CD4-positive, alpha-beta memory T cell (primary cell): Measurements from ENCODE around the gene NDEL1. TPM values are rescaled to one million over a fixed set of nuclear protein-coding genes. Genes with fewer than 3 reads are reported as not detected.
A peak's percentile ranks its signal among the peaks of the same experiment; 100 is the strongest.
"Not testable (repeated sequence)": the region's sequence is repeated elsewhere in the genome, so short reads cannot be mapped to it uniquely, and the experiment has no call there.

Source experiments
- CTCF ChIA-PET: fragments of 350-600 bp; sonication (Branson Sonifier 250); formaldehyde crosslinking; loops from one replicate; lab custom pipeline; 2021; ENCODE audit warnings: inconsistent platforms; ENCODE audit not compliant: partially characterized antibody; lab: Charles Lee
- POLR2A ChIA-PET: fragments of 350-600 bp; sonication (Branson Sonifier 250); formaldehyde crosslinking; loops from one replicate; lab custom pipeline; 2021; ENCODE audit not compliant: partially characterized antibody; lab: Charles Lee
- DNase-seq, 5 donors: peaks; one replicate each; pipeline versions ENCODE4 v3.0.0 to v3.0.0-alpha.2; 2020 to 2022; ENCODE audit warnings: mixed read lengths in 1 of 5
- H3K27ac ChIP-seq: one replicate; pipeline ENCODE4 v1.7.0; 2013; ENCODE audit warnings: low read depth, low read length
- H3K27me3 ChIP-seq: 2 replicates; pipeline ENCODE4 v1.7.0; 2013; ENCODE audit warnings: mild to moderate bottlenecking, low read length, moderate library complexity; ENCODE audit not compliant: insufficient read depth
- H3K36me3 ChIP-seq: 2 replicates; pipeline ENCODE4 v1.7.0; 2013; ENCODE audit warnings: mild to moderate bottlenecking, low read length, moderate library complexity; ENCODE audit not compliant: insufficient read depth
- H3K4me1 ChIP-seq: 2 replicates; pipeline ENCODE4 v1.7.0; 2013; ENCODE audit warnings: mild to moderate bottlenecking, low read length, moderate library complexity; ENCODE audit not compliant: insufficient read depth
- H3K4me3 ChIP-seq, 2 donors: one replicate each; pipeline ENCODE4 v1.7.0; 2013; ENCODE audit warnings: low read length in 2 of 2, mild to moderate bottlenecking in 1 of 2
- H3K9me3 ChIP-seq, 2 donors: one replicate each; pipeline ENCODE4 v1.7.0; 2013; ENCODE audit warnings: low read length in 2 of 2, control low read depth in 1 of 2; ENCODE audit not compliant: control insufficient read depth in 1 of 2
- H3K27ac Mint-ChIP-seq, 7 donors: one replicate each; pipeline ENCODE4 v1.8.0; 2020 to 2021; ENCODE audit warnings: mixed read lengths in 7 of 7, mild to moderate bottlenecking in 6 of 7, inconsistent platforms in 3 of 7, moderate library complexity in 3 of 7
- H3K27me3 Mint-ChIP-seq, 2 donors: one replicate each; pipeline ENCODE4 v1.8.0; 2020 to 2021; ENCODE audit warnings: mixed read lengths in 2 of 2
- H3K36me3 Mint-ChIP-seq, 2 donors: one replicate each; pipeline ENCODE4 v1.8.0; 2020 to 2021; ENCODE audit warnings: mixed read lengths in 2 of 2, inconsistent platforms in 1 of 2, mild to moderate bottlenecking in 1 of 2
- H3K4me1 Mint-ChIP-seq, 4 donors: one replicate each; pipeline ENCODE4 v1.8.0; 2020 to 2021; ENCODE audit warnings: mixed read lengths in 4 of 4, mild to moderate bottlenecking in 1 of 4
- H3K4me3 Mint-ChIP-seq, 8 donors: one replicate each; pipeline ENCODE4 v1.8.0; 2020 to 2021; ENCODE audit warnings: mixed read lengths in 8 of 8, mild to moderate bottlenecking in 7 of 8, moderate library complexity in 6 of 8, inconsistent platforms in 3 of 8
- H3K9me3 Mint-ChIP-seq, 8 donors: one replicate each; pipeline ENCODE4 v1.8.0; 2020 to 2021; ENCODE audit warnings: mixed read lengths in 8 of 8, mild to moderate bottlenecking in 5 of 8, inconsistent platforms in 3 of 8, moderate library complexity in 1 of 8
- intact Hi-C: fragments of 100-400 bp; cut with micrococcal nuclease; formaldehyde crosslinking; loops from one replicate; pipeline ENCODE4 v1.15.1; 2023
- polyA plus RNA-seq, 2 donors: library from polyadenylated mRNA; unstranded; fragments of 300-500 nt; fragmentation: Illumina TruSeq; gene quantifications; one replicate each; pipeline ENCODE4 v1.2.3, GENCODE V29; 2021
- total RNA-seq, 2 experiments: library from RNA; stranded (reverse); gene quantifications; one replicate each; pipeline ENCODE4 v1.2.3, GENCODE V29; 2021

The NDEL1 gene
- total and polyA plus RNA-seq, 4 experiments from 2014 or later, result 52.9 to 120 (median 90.9) TPM

- no peak overlapping the region for H3K4me3 ChIP-seq
- H3K4me1 ChIP-seq, result peaks cover 19% of the 10 kb centered on the region
- H3K9me3 Mint-ChIP-seq, result no peaks in the 10 kb centered on the region
- peaks cover 6 to 13% of the 10 kb centered on the region in 2 donors for H3K27me3 Mint-ChIP-seq
- ChIA-PET POLR2A (interaction anchor here (0.6 to 2.8 kb wide), 4 partner anchors 10 to 42 kb away, joined by 3 to 18 read pairs (median 6); partner anchors contain the start of genes KRABD2 and NDEL1), CTCF (interaction anchor here (0.6 to 2.7 kb wide), 8 partner anchors 10 to 495 kb away, joined by 3 to 13 read pairs (median 6); partner anchors contain the start of gene KRABD2)
- H3K27ac Mint-ChIP-seq, result peak overlapping the region; percentile 64 to 96 (median 93)
- no peak overlapping the region for H3K27ac ChIP-seq
- intact Hi-C loops, result no loop called here
- H3K36me3 Mint-ChIP-seq, result no peaks in the 10 kb centered on the region
- peaks cover 4% of the 10 kb centered on the region for H3K27me3 ChIP-seq
- H3K4me1 Mint-ChIP-seq, result peaks cover 9 to 15% (median 10%) of the 10 kb centered on the region in 4 donors
- no peaks in the 10 kb centered on the region for H3K36me3 ChIP-seq
- peak; percentile 40 to 77 (median 56) for DNase-seq
- no peaks in the 10 kb centered on the region for H3K9me3 ChIP-seq
- H3K4me3 Mint-ChIP-seq, result peak overlapping the region in 5 of 8 donors; percentile 46 to 68 (median 60)
Measured at GRCh38 chr17:8393470-8394231, 42.0 kb upstream of the NDEL1 start.

- ChIA-PET CTCF (interaction anchor here (0.6 to 2.0 kb wide), 6 partner anchors 11 to 494 kb away, joined by 3 to 10 read pairs (median 6); partner anchors contain the start of gene KRABD2), POLR2A (interaction anchor here (0.6 to 2.8 kb wide), 4 partner anchors 11 to 201 kb away, joined by 3 to 18 read pairs (median 6); partner anchors contain the start of genes KRABD2 and NDEL1)
- H3K27ac ChIP-seq, H3K4me3 Mint-ChIP-seq, H3K36me3 Mint-ChIP-seq, DNase-seq, H3K36me3 ChIP-seq, H3K9me3 Mint-ChIP-seq, H3K27me3 ChIP-seq, intact Hi-C loops, H3K4me3 ChIP-seq, H3K9me3 ChIP-seq: not testable (repeated sequence)
- peaks cover 9 to 15% (median 10%) of the 10 kb centered on the region in 4 donors for H3K4me1 Mint-ChIP-seq
- H3K4me1 ChIP-seq, result peaks cover 19% of the 10 kb centered on the region
- H3K27ac Mint-ChIP-seq, result peak overlapping the region in 3 of 7 donors; percentile 24 to 81 (median 53)
- H3K27me3 Mint-ChIP-seq, result peaks cover 6 to 13% of the 10 kb centered on the region in 2 donors
Measured at GRCh38 chr17:8394497-8394896, 41.2 kb upstream of the NDEL1 start.

GRCh38 chr17:8397636-8398035, 38.0 kb upstream of the NDEL1 start, which contains the start of gene RNF222:
Gene RNF222 (minus strand): TSS chr17:8397827. CDS start chr17:8393461, 4,366 bp downstream.
- H3K27me3 ChIP-seq, result peaks cover 13% of the 10 kb centered on the region
- Mint-ChIP-seq H3K9me3 (peaks cover 0 to 1% (median 0%) of the 10 kb centered on the region in 8 donors), H3K4me1 (peaks cover 9 to 15% (median 11%) of the 10 kb centered on the region in 4 donors), H3K27me3 (peaks cover 22 to 27% of the 10 kb centered on the region in 2 donors), H3K36me3 (no peaks in the 10 kb centered on the region), H3K27ac (peak within 1 kb of the TSS in 1 of 7 donors; percentile 66), H3K4me3 (no peak within 1 kb of the TSS)
- ChIA-PET POLR2A (interaction anchor here (0.6 to 1.2 kb wide), 2 partner anchors 14 to 361 kb away, joined by 3 read pairs; partner anchors contain the start of gene RPL26), CTCF (no interaction called here)
- H3K36me3 ChIP-seq, result no peaks in the 10 kb centered on the region
- peaks cover 19% of the 10 kb centered on the region for H3K4me1 ChIP-seq
- H3K27ac ChIP-seq, result no peak within 1 kb of the TSS
- DNase-seq, result no peak
- H3K9me3 ChIP-seq, result no peaks in the 10 kb centered on the region
- intact Hi-C loops, result no loop called here
- H3K4me3 ChIP-seq, result no peak within 1 kb of the TSS

- Histone ChIP-seq H3K27ac (no peak overlapping the region), H3K4me3 (no peak overlapping the region), H3K9me3 (no peaks in the 10 kb centered on the region), H3K27me3 (peaks cover 13% of the 10 kb centered on the region), H3K36me3 (no peaks in the 10 kb centered on the region), H3K4me1 (peaks cover 8% of the 10 kb centered on the region)
- intact Hi-C loops, result no loop called here
- Mint-ChIP-seq H3K27me3 (peaks cover 27 to 29% of the 10 kb centered on the region in 2 donors), H3K9me3 (peaks cover 0 to 2% (median 0%) of the 10 kb centered on the region in 8 donors), H3K4me3 (no peak overlapping the region), H3K27ac (no peak overlapping the region), H3K4me1 (peaks cover 2 to 6% (median 3%) of the 10 kb centered on the region in 4 donors), H3K36me3 (no peaks in the 10 kb centered on the region)
- CTCF ChIA-PET, result no interaction called here
- POLR2A ChIA-PET, result interaction anchor here (1.5 kb wide), 1 partner anchor 15 kb away, joined by 4 read pairs; no protein-coding TSS in a partner anchor
- no peak for DNase-seq
Measured at GRCh38 chr17:8398980-8399379, 36.7 kb upstream of the NDEL1 start.

GRCh38 chr17:8401107-8401506, 34.6 kb upstream of the NDEL1 start:
- Mint-ChIP-seq H3K36me3 (no peaks in the 10 kb centered on the region), H3K4me1 (peaks cover 0 to 1% (median 0%) of the 10 kb centered on the region in 4 donors), H3K9me3 (peaks cover 0 to 2% (median 0%) of the 10 kb centered on the region in 8 donors), H3K27ac (peak overlapping the region in 2 of 7 donors; percentile 1 to 31), H3K27me3 (peaks cover 26 to 27% of the 10 kb centered on the region in 2 donors), H3K4me3 (no peak overlapping the region)
- ChIA-PET POLR2A (no interaction called here), CTCF (no interaction called here)
- Histone ChIP-seq H3K27me3 (peaks cover 13% of the 10 kb centered on the region), H3K9me3 (no peaks in the 10 kb centered on the region), H3K36me3 (no peaks in the 10 kb centered on the region), H3K27ac (no peak overlapping the region), H3K4me1 (no peaks in the 10 kb centered on the region), H3K4me3 (no peak overlapping the region)
- DNase-seq, result no peak
- intact Hi-C loops, result no loop called here

- CTCF ChIA-PET, result interaction anchor here (1.4 kb wide), 1 partner anchor 7 kb away, joined by 3 read pairs; no protein-coding TSS in a partner anchor
Measured at GRCh38 chr17:8402921-8403536, 32.7 kb upstream of the NDEL1 start.

More at GRCh38 chr17:8402921-8403536, 32.7 kb upstream of the NDEL1 start:
- peaks cover 22 to 24% of the 10 kb centered on the region in 2 donors for H3K27me3 Mint-ChIP-seq
- no peaks in the 10 kb centered on the region for H3K36me3 Mint-ChIP-seq
- no peak overlapping the region for H3K4me3 Mint-ChIP-seq
- Histone ChIP-seq H3K27ac (no peak overlapping the region), H3K9me3 (no peaks in the 10 kb centered on the region), H3K4me3 (no peak overlapping the region), H3K27me3 (peaks cover 10% of the 10 kb centered on the region), H3K36me3 (no peaks in the 10 kb centered on the region), H3K4me1 (no peaks in the 10 kb centered on the region)
- peaks cover 0 to 1% (median 0%) of the 10 kb centered on the region in 4 donors for H3K4me1 Mint-ChIP-seq
- no peak for DNase-seq
- H3K27ac Mint-ChIP-seq, result no peak overlapping the region
- POLR2A ChIA-PET, result no interaction called here
- peaks cover 0 to 2% (median 0%) of the 10 kb centered on the region in 8 donors for H3K9me3 Mint-ChIP-seq
- intact Hi-C loops, result no loop called here
